Adipocyte (in vitro differentiated cells): Measurements from ENCODE around the gene MYO18A.
"Not testable (repeated sequence)": the region's sequence is repeated elsewhere in the genome, so short reads cannot be mapped to it uniquely, and the experiment has no call there.

Experiments
- DNase-seq: peaks from one replicate; pipeline ENCODE4 v3.0.0-alpha.2; 2015; ENCODE audit warnings: low read depth
- H3K27me3 ChIP-seq: replicated peaks from 2 replicates; pipeline ENCODE4 v1.7.0; 2013; ENCODE audit warnings: mild to moderate bottlenecking, low read length, moderate library complexity; ENCODE audit not compliant: control insufficient read depth, insufficient read depth
- H3K36me3 ChIP-seq: 2 replicates; pipeline ENCODE4 v1.7.0; 2013; ENCODE audit warnings: low read length, mild to moderate bottlenecking, moderate library complexity; ENCODE audit not compliant: control insufficient read depth, insufficient read depth, severe bottlenecking
- H3K4me1 ChIP-seq: 2 replicates; pipeline ENCODE4 v1.7.0; 2013; ENCODE audit warnings: mild to moderate bottlenecking, low read length, moderate library complexity; ENCODE audit not compliant: control insufficient read depth, insufficient read depth
- H3K4me3 ChIP-seq: 2 replicates; pipeline ENCODE4 v1.7.0; 2013; ENCODE audit warnings: mild to moderate bottlenecking, low read length, moderate library complexity
- H3K9ac ChIP-seq: 2 replicates; pipeline ENCODE4 v1.7.0; 2013; ENCODE audit warnings: mild to moderate bottlenecking, low read length, moderate library complexity
- H3K9me3 ChIP-seq: 2 replicates; pipeline ENCODE4 v1.7.0; 2013; ENCODE audit warnings: mild to moderate bottlenecking, low read length, moderate library complexity; ENCODE audit not compliant: control insufficient read depth

MYO18A gene

DNA sequence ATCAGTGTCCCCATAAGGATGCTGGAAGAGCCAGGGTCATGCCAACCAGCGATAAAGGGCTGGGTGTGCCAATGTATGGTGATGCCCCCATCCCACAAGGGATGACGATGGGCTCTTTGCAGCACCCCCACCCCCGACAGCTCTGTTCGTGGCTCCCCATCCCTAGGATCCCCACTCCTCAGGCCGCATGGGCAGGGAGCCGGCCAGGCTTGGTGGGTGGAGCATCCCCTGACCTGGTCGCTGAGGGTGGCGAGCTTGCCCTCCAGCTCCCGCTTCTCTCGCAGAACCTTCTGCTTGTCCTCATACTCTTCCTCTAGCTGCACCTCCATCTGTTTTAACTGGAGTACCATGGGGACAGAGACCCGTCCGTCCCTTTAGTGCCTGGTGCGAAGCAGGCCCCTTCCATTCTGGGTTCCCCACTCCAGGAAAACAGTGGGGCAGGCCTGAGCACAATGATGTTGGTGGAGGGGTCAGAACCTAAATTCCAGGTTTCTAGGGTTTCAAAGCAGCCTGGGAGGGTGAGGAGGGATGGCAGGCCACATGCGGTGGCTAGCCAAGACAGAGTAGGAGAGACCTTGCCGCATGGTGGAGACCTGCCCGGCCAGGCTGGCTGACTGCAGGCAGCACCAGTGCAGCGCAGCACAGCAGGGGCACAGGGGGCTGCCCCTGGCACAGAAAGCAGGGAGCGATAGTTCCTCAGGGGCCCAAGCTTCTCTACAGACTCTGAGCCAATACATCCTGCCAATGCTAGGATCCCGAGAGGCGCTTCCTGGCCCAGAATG is 86.9 kb downstream of the MYO18A start:
- peaks cover 81% of the 10 kb centered on the region for H3K36me3 ChIP-seq
- H3K9ac ChIP-seq = no peak overlapping the region
- H3K4me1 ChIP-seq = no peaks in the 10 kb centered on the region
- H3K9me3 ChIP-seq = no peaks in the 10 kb centered on the region
- DNase-seq = no peak
- no peaks in the 10 kb centered on the region for H3K27me3 ChIP-seq
- H3K4me3 ChIP-seq = no peak overlapping the region

DNA sequence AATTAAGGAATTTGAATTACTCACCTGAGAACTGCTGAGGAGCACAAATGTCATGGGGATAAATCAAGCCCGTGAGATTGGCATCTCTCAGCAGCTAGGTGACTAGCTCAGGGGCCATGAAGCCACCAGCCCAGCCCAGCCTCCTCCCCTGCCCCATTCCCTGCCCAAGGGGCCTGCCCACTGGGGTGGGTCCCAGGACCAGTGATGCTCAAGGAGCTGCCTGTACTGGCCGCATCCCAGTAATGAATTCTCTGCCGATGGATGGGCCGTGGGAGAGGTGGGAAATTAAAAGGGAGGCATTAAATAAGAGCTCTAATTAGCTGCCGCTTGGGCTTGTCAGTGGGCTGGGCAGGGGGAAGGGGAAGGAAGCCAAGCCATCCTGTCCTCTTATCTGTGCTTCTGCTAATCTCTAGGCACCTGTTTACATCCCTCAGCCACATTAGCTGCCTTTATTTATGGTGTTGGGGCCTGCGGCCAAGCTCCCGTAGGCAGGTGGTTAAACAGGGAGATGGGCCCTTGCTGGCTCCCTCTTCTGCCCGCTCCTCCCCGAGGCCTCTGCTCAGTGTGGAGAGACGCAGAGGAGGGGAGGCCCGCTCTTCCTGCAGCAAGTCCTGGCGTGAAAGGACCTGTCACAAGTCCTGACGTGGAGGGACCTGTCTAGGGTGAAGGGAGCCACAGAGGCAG is 88.5 kb downstream of the MYO18A start:
- no peak for DNase-seq
- no peak overlapping the region for H3K4me3 ChIP-seq
- peaks cover 77% of the 10 kb centered on the region for H3K36me3 ChIP-seq
- no peaks in the 10 kb centered on the region for H3K4me1 ChIP-seq
- H3K27me3 ChIP-seq = no peaks in the 10 kb centered on the region
- no peaks in the 10 kb centered on the region for H3K9me3 ChIP-seq
- H3K9ac ChIP-seq = no peak overlapping the region

DNA sequence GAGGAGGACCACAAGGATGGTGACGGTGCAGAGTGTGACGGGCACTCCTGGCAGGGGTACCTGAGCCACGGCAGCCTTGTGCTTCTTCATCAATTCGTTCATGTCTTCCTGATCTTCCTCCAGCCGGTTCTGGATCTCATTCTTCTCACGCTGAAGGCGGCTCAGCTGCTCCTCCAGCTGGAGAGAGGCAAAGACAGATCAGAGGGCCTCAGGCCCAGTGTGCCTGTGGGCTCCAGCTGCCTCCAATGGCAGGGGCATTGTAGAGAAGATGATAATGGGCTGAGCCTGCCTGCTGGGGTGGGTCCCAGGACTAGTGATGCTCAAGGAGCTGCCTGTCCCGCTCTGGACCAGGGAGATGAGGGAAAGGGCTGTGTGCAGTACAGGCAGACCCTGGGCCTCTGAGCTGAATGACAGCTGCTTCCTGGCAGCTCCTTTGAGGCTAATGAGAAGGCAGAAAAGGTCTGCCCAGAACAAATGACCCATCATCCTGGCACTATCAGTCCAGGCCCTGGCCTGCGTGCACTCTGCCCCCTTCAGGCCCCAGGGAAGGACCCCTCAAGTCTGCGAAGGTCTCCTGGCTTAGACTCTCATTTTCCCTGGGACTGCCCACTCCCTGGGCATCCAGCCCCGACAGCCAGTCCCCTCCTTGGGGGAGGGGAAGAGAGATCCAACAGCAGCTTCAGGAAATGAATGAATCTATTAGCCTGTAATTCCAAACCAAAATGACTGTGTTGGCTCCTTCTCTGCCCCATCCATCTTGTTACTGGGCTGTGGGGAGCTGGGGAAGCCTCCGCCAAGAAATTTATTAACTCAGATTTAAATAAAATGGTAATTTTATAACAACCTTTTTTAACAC is 89.2 kb downstream of the MYO18A start:
- Histone ChIP-seq H3K4me3 (no peak overlapping the region), H3K4me1 (no peaks in the 10 kb centered on the region), H3K27me3 (no peaks in the 10 kb centered on the region), H3K9ac (no peak overlapping the region), H3K9me3 (no peaks in the 10 kb centered on the region), H3K36me3 (peaks cover 77% of the 10 kb centered on the region)
- DNase-seq = no peak

DNA sequence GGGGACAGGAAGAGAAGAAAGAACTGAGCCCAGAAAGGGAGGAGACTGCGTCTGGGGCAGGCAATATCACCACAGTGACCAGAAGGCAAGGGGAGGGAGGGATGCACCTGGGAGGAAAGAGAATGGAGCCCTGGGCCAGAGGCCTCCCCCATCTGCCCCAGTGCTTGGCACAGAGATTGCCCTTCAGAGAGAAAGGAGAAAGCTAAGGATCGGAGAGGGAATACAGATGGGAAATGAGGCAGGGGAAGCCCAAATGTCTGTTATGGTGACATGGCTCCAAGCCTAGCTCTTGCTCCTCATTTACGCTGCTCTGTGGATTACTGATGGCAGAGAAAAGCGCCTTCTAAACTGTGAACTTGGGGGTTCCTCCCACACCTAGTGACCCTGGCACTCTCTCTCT is 90.1 kb downstream of the MYO18A start:
- Histone ChIP-seq H3K9ac (no peak overlapping the region), H3K9me3 (no peaks in the 10 kb centered on the region), H3K36me3 (peaks cover 77% of the 10 kb centered on the region), H3K4me1 (no peaks in the 10 kb centered on the region), H3K27me3 (no peaks in the 10 kb centered on the region), H3K4me3 (no peak overlapping the region)
- DNase-seq = no peak

DNA sequence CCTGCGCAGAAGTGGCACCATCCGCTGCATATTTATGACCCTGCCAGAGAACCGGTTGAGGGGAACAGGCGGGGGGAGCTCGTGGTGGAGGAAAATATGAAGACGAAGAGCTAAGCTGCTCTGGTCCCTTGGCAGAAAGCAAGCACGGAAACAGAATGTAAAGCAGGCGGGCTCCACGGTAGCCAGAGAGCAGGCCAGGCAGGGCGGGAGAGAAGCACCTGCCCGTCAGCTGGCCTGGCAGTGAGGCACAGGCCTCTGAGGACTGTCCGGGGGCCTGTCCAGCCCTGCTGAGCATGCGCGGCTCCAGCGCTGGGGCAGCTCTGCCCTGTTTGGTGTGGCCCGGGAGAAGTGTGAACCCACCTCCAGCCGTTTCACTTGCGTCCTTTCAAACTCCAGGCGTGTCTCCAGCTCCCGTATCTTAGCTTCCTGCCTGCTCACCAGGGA is 90.6 kb downstream of the MYO18A start:
- H3K27me3 ChIP-seq = no peaks in the 10 kb centered on the region
- H3K9me3 ChIP-seq = no peaks in the 10 kb centered on the region
- H3K36me3 ChIP-seq = peaks cover 72% of the 10 kb centered on the region
- H3K4me1 ChIP-seq = no peaks in the 10 kb centered on the region
- no peak overlapping the region for H3K9ac ChIP-seq
- DNase-seq = no peak
- H3K4me3 ChIP-seq = no peak overlapping the region

DNA sequence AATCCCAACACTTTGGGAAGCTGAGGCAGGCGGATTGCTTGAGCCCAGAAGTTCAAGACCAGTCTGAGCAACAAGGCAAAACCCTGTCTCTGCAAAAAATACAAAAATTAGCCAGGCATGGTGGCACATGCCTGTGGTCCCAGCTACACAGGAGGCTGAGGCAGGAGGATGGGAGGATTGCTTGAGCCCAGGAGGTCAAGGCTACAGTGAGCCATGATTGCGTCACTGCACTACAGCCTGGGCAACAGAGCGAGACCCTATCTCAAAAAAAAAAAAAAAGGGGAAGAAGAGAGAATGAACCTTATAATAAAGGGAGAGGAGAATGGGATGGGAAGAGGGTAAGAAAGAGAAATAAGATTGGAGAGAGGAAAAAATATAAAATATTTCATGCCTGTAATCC is 91.4 kb downstream of the MYO18A start:
- H3K36me3 ChIP-seq = peaks cover 64% of the 10 kb centered on the region
- H3K9me3 ChIP-seq, H3K9ac ChIP-seq, H3K4me3 ChIP-seq, H3K27me3 ChIP-seq, H3K4me1 ChIP-seq, DNase-seq: not testable (repeated sequence)

DNA sequence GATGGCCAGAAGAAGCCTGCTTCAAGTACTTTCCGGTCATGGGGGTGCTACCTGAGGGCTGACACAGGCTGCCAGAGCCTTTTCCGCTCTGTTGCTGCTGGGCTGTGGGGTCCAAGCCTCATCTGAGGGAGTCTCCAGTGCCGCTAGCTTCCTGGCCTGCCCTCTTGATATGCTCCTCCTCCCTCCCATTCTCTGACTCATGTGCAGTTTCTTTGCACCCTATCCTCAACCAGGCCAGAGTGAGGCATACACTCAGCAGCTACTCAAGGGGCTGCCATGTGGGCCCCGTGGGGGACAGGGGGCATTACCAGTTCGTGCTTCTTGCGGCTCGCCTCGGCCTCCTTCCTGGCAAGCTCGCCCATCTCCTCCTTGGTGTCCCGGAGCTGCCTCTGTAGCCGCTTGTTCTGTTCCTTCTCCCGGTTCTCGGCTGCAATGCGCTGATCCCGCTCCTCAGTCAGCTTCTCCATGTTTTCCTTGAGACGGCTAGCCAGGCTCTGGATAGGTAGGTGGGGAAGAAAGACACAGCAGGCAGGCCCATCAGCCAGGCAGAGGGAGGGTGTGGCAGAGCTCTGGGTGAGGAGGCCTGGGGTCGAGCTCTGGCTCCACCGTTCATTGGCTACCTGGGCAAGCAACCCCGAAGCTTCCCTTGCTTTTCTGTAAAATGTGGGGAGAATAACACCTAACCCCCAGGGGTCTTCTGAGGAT is 93.4 kb downstream of the MYO18A start:
- no peaks in the 10 kb centered on the region for H3K9me3 ChIP-seq
- no peaks in the 10 kb centered on the region for H3K27me3 ChIP-seq
- DNase-seq = no peak
- H3K36me3 ChIP-seq = peaks cover 44% of the 10 kb centered on the region
- H3K4me3 ChIP-seq = no peak overlapping the region
- H3K9ac ChIP-seq = no peak overlapping the region
- no peaks in the 10 kb centered on the region for H3K4me1 ChIP-seq

DNA sequence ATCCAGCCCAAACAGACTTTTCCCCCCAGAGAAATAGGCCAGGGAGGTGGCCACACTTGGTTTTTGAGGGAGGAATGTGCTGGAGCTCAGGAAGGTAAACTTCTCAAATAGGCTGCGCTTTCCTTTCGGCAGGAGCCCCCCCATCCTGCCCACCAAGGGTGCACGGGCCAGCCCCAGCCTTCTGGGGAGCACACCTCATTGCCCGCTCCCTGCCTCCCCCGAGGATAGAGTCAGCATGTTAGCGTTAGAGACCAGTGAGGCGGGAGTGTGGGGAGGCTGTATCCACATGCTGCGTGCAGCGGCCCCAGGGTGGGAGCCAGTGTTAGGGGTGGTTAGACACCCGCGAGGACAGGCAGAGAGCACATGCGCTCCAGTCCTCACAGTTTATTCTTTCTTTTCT is 95.0 kb downstream of the MYO18A start:
- Histone ChIP-seq H3K9ac (no peak overlapping the region), H3K9me3 (no peaks in the 10 kb centered on the region), H3K4me1 (no peaks in the 10 kb centered on the region), H3K27me3 (no peaks in the 10 kb centered on the region), H3K4me3 (no peak overlapping the region), H3K36me3 (peaks cover 29% of the 10 kb centered on the region)
- no peak for DNase-seq

DNA sequence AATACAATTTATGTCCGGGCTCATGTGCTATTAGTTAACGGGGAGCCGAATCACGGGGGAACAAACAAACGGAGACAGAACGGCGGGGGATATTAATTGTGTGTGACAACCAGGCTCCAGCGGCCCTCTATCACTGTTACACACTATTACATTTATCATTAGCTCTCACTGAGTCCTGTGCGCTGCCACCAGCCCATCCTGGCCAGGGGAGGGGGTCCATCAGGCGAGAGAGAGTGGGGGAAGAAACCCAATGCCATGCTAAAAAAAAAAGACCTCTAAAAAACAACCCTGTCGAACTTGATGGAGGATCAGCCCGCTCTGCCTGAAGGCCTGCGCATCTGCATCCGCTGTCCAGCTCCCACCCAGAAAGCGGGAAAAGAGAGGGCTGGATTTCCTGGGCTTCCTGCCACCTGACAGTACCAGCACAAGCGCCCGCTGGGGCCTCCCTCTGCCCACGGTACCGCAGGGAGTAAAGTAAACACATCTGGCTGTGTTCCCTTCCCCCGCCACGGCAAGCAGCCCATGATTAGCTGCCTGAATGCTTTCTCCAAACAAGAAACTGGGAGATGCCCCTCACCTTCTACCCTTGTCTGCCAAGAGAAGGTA is 95.6 kb downstream of the MYO18A start:
- no peaks in the 10 kb centered on the region for H3K27me3 ChIP-seq
- DNase-seq = no peak
- peaks cover 23% of the 10 kb centered on the region for H3K36me3 ChIP-seq
- no peak overlapping the region for H3K4me3 ChIP-seq
- H3K4me1 ChIP-seq = no peaks in the 10 kb centered on the region
- no peaks in the 10 kb centered on the region for H3K9me3 ChIP-seq
- H3K9ac ChIP-seq = no peak overlapping the region

DNA sequence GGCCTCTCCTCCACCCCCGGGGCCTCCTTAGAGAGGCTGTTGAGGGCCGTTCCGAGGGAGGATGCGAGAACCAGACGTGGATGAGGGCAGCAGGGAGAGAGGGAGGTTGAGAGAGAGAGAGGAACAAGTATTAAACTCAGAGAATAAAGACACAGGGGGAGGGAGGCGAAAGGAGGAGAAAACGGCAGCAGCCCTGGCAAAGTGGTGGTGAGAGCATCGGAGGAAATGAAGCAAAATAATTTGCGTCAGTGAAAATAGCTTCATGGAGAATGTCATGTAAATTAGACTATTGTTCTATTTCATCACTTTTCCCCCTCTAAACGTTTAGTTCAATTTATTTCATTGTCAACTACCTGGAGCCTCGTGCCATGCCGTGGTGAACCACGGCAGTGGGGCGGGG is 99.2 kb downstream of the MYO18A start:
- no peaks in the 10 kb centered on the region for H3K9me3 ChIP-seq
- no peak overlapping the region for H3K4me3 ChIP-seq
- no peak overlapping the region for H3K9ac ChIP-seq
- H3K4me1 ChIP-seq = peaks cover 5% of the 10 kb centered on the region
- H3K27me3 ChIP-seq = no peaks in the 10 kb centered on the region
- no peak for DNase-seq
- H3K36me3 ChIP-seq = peaks cover 5% of the 10 kb centered on the region
